Duodenal mucosa (tissue), 2 donors: Measurements from ENCODE around the gene FLNB.
"Not testable (repeated sequence)": the region's sequence is repeated elsewhere in the genome, so short reads cannot be mapped to it uniquely, and the experiment has no call there.

Source experiments
- H3K27ac ChIP-seq: one replicate; pipeline ENCODE4 v1.7.0; 2013; ENCODE audit warnings: low read depth, low read length
- H3K27me3 ChIP-seq, 2 donors: one replicate each; pipeline ENCODE4 v1.7.0; 2013; ENCODE audit warnings: low read length in 2 of 2, control low read depth in 1 of 2; ENCODE audit not compliant: insufficient read depth in 2 of 2, control insufficient read depth in 1 of 2
- H3K36me3 ChIP-seq, 2 donors: one replicate each; pipeline ENCODE4 v1.7.0; 2013; ENCODE audit warnings: low read length in 2 of 2, control low read depth in 1 of 2; ENCODE audit not compliant: insufficient read depth in 2 of 2, control insufficient read depth in 1 of 2
- H3K4me1 ChIP-seq, 2 donors: one replicate each; pipeline ENCODE4 v1.7.0; 2013; ENCODE audit warnings: low read length in 2 of 2, control low read depth in 1 of 2; ENCODE audit not compliant: insufficient read depth in 2 of 2, control insufficient read depth in 1 of 2
- H3K4me3 ChIP-seq, 2 donors: one replicate each; pipeline ENCODE4 v1.7.0; 2013; ENCODE audit warnings: low read length in 2 of 2, low read depth in 1 of 2
- H3K9ac ChIP-seq, 2 donors: one replicate each; pipeline ENCODE4 v1.7.0; 2013; ENCODE audit warnings: low read length in 2 of 2, low read depth in 1 of 2
- H3K9me3 ChIP-seq, 2 donors: one replicate each; pipeline ENCODE4 v1.7.0; 2013; ENCODE audit warnings: low read length in 2 of 2, control low read depth in 1 of 2; ENCODE audit not compliant: control insufficient read depth in 1 of 2

Gene FLNB

GRCh38 chr3:58049143-58049785 lies 41.0 kb downstream of the FLNB start:
- Histone ChIP-seq H3K36me3 (no peaks in the 10 kb centered on the region), H3K27ac (peak overlapping the region; percentile 61), H3K4me1 (peaks cover 37 to 54% of the 10 kb centered on the region in 2 donors), H3K9ac (peak overlapping the region in 1 of 2 donors; percentile 37), H3K9me3 (no peaks in the 10 kb centered on the region), H3K27me3 (no peaks in the 10 kb centered on the region), H3K4me3 (peak overlapping the region in 1 of 2 donors; percentile 21)

GRCh38 chr3:58051196-58051595 lies 43.0 kb downstream of the FLNB start:
- no peak overlapping the region for H3K27ac ChIP-seq
- H3K9me3 ChIP-seq = peaks cover 0 to 1% of the 10 kb centered on the region in 2 donors
- H3K9ac ChIP-seq = no peak overlapping the region
- H3K27me3 ChIP-seq = no peaks in the 10 kb centered on the region
- no peak overlapping the region for H3K4me3 ChIP-seq
- no peaks in the 10 kb centered on the region for H3K36me3 ChIP-seq
- H3K4me1 ChIP-seq = peaks cover 37 to 50% of the 10 kb centered on the region in 2 donors

- not testable (repeated sequence) for H3K27ac ChIP-seq, H3K9ac ChIP-seq, H3K27me3 ChIP-seq, H3K36me3 ChIP-seq, H3K4me3 ChIP-seq, H3K9me3 ChIP-seq
- H3K4me1 ChIP-seq = peaks cover 37 to 50% of the 10 kb centered on the region in 2 donors
Observed at GRCh38 chr3:58051658-58052261, 43.5 kb downstream of the FLNB start.

GRCh38 chr3:58052373-58053273 lies 44.4 kb downstream of the FLNB start:
- Histone ChIP-seq H3K4me1 (peaks cover 37 to 50% of the 10 kb centered on the region in 2 donors), H3K27ac (peak overlapping the region; percentile 66), H3K9ac (peak overlapping the region; percentile 12 to 13)

GRCh38 chr3:58054652-58055051 lies 46.4 kb downstream of the FLNB start:
- Histone ChIP-seq H3K9ac (no peak overlapping the region), H3K27me3 (no peaks in the 10 kb centered on the region), H3K4me3 (no peak overlapping the region), H3K27ac (no peak overlapping the region), H3K4me1 (peaks cover 42 to 48% of the 10 kb centered on the region in 2 donors), H3K36me3 (peaks cover 0 to 2% of the 10 kb centered on the region in 2 donors), H3K9me3 (peaks cover 0 to 1% of the 10 kb centered on the region in 2 donors)

More at GRCh38 chr3:58052373-58053273, 44.4 kb downstream of the FLNB start:
- no peak overlapping the region for H3K4me3 ChIP-seq
- no peaks in the 10 kb centered on the region for H3K36me3 ChIP-seq
- no peaks in the 10 kb centered on the region for H3K27me3 ChIP-seq
- H3K9me3 ChIP-seq = peaks cover 0 to 1% of the 10 kb centered on the region in 2 donors

- no peak overlapping the region for H3K27ac ChIP-seq
- H3K4me3 ChIP-seq = no peak overlapping the region
- H3K27me3 ChIP-seq = no peaks in the 10 kb centered on the region
- peaks cover 0 to 2% of the 10 kb centered on the region in 2 donors for H3K36me3 ChIP-seq
- H3K9me3 ChIP-seq = peaks cover 0 to 1% of the 10 kb centered on the region in 2 donors
- H3K4me1 ChIP-seq = peaks cover 43 to 48% of the 10 kb centered on the region in 2 donors
- no peak overlapping the region for H3K9ac ChIP-seq
Observed at GRCh38 chr3:58055314-58055713, 47.1 kb downstream of the FLNB start.

- H3K4me1 ChIP-seq = peaks cover 43 to 44% of the 10 kb centered on the region in 2 donors
- not testable (repeated sequence) for H3K4me3 ChIP-seq, H3K9me3 ChIP-seq, H3K36me3 ChIP-seq, H3K27ac ChIP-seq, H3K9ac ChIP-seq, H3K27me3 ChIP-seq
Observed at GRCh38 chr3:58055891-58056290, 47.7 kb downstream of the FLNB start.

GRCh38 chr3:58058361-58059263 lies 50.4 kb downstream of the FLNB start:
- no peaks in the 10 kb centered on the region for H3K27me3 ChIP-seq
- peaks cover 46 to 49% of the 10 kb centered on the region in 2 donors for H3K4me1 ChIP-seq
- peaks cover 0 to 2% of the 10 kb centered on the region in 2 donors for H3K36me3 ChIP-seq
- peak overlapping the region in 1 of 2 donors; percentile 20 for H3K9ac ChIP-seq
- peak overlapping the region; percentile 46 for H3K27ac ChIP-seq
- peaks cover 0 to 1% of the 10 kb centered on the region in 2 donors for H3K9me3 ChIP-seq
- H3K4me3 ChIP-seq = no peak overlapping the region
